Natural killer cell (primary cell): ENCODE data around the gene RRAGC. TPM values are rescaled to one million over a fixed set of nuclear protein-coding genes. Genes with fewer than 3 reads are reported as not detected.

ENCODE experiments used
- ATAC-seq, 3 donors: fragments of 150-1000 bp in 2 of 3; fragments of 200-7000 bp in 1 of 3; cut with Tn5 transposase; 1 replicate in 1 of 3; 2 replicates in 2 of 3; pipeline ENCODE4 v1.10.0; 2021; ENCODE audit warnings: mild to moderate bottlenecking in 2 of 3, moderate library complexity in 2 of 3
- DNase-seq, 2 donors: peaks; one replicate each; pipeline versions ENCODE4 v3.0.0 to v3.0.0-alpha.2; 2013 to 2021; ENCODE audit warnings: mixed read lengths in 1 of 2
- H3K27ac ChIP-seq: one replicate; pipeline ENCODE4 v1.5.1; 2013; ENCODE audit warnings: mild to moderate bottlenecking, low read length
- H3K27me3 ChIP-seq: one replicate; pipeline ENCODE4 v1.6.1; 2013; ENCODE audit warnings: low read length; ENCODE audit not compliant: control insufficient read depth, insufficient read depth
- H3K36me3 ChIP-seq: one replicate; pipeline ENCODE4 v1.6.1; 2013; ENCODE audit warnings: low read length; ENCODE audit not compliant: control insufficient read depth, insufficient read depth
- H3K4me1 ChIP-seq: one replicate; pipeline ENCODE4 v1.6.1; 2013; ENCODE audit warnings: low read length; ENCODE audit not compliant: control insufficient read depth, insufficient read depth
- H3K4me3 ChIP-seq: one replicate; pipeline ENCODE4 v1.5.1; 2013; ENCODE audit warnings: low read length
- H3K9me3 ChIP-seq: one replicate; pipeline ENCODE4 v1.6.1; 2013; ENCODE audit warnings: low read length; ENCODE audit not compliant: control insufficient read depth, insufficient read depth
- H3K27ac Mint-ChIP-seq, 2 donors: one replicate each; pipeline ENCODE4 v1.8.0; 2022; ENCODE audit warnings: mild to moderate bottlenecking in 2 of 2, mixed read lengths in 2 of 2, moderate library complexity in 1 of 2
- H3K27me3 Mint-ChIP-seq, 2 donors: one replicate each; pipeline ENCODE4 v1.8.0; 2022; ENCODE audit warnings: low read depth in 2 of 2, mixed read lengths in 2 of 2
- H3K36me3 Mint-ChIP-seq: one replicate; pipeline ENCODE4 v1.8.0; 2022; ENCODE audit warnings: mixed read lengths
- H3K4me1 Mint-ChIP-seq, 2 donors: one replicate each; pipeline ENCODE4 v1.8.0; 2022; ENCODE audit warnings: mixed read lengths in 2 of 2
- H3K4me3 Mint-ChIP-seq: one replicate; pipeline ENCODE4 v1.8.0; 2022; ENCODE audit warnings: mild to moderate bottlenecking, moderate library complexity, mixed read lengths
- H3K9me3 Mint-ChIP-seq, 2 donors: one replicate each; pipeline ENCODE4 v1.8.0; 2022; ENCODE audit warnings: mixed read lengths in 2 of 2
- WGBS: methylation state at CpG from one replicate; pipeline ENCODE4 v1.1.7; 2013; ENCODE audit warnings: missing lambda C conversion rate; ENCODE audit not compliant: insufficient coverage; 5-methylcytosine and 5-hydroxymethylcytosine counted together
- intact Hi-C: fragments of 100-400 bp; cut with micrococcal nuclease; formaldehyde crosslinking; loops from one replicate; pipeline ENCODE4 v1.14.2; 2022
- total RNA-seq, 4 donors: library from RNA; stranded (reverse); fragments of 120-200 nt in 1 of 4; gene quantifications; one replicate each; pipeline versions ENCODE4 v1.2.3 to v1.2.4, GENCODE V29; 2013 to 2022
- TF ChIP-seq, protein P1 (sequence below): fragments of 200-600 bp; IDR thresholded peaks from one replicate; pipeline ENCODE4 v1.8.0; 2022; ENCODE audit warnings: antibody characterized with exemption

The RRAGC gene
- total RNA-seq, 3 donors from 2014 or later (not counting 1 experiment from before 2014, with no cell fraction given), result 15.9 to 24.9 (median 22.0) TPM

DNA sequence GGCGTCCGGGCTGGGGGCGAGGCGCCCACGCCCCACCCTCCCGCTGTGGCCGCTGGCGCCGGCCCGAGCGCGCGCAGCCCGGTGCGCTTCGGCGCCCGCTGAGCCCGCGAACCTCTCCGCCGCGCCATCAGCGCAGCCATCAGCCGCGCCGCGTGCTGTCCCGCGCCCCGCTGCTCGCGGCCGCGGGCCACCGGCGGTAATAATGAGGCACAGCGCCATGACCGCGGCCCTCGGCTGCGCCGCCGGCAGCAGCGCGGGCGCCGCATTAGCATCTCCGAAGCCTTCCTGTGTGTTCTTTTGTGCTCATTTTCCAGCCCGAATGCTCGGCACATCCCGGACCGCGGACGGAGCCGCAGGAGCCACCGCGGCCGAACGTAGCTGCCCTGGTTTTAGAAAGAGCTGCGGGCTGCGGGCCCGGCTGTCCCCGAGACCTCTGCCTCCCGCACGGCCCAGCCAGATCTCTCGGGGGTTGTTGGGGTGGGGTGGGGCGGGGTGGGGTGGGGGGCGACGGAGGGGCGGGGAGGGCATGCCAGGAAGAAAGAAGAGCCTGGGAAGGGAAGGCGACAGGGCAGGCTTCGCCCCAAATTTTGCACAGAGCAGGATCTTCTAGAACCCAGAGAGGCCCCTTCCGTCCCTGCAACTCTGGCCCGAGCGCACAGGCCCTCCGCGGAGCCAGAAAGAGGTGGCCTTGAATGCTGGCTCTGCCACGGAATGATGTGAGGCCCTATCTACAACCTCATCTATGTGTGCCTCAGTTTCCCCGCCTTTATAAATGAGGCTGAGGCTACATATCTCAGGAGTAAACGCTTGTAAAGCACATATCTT lies 55.3 kb downstream of the RRAGC start:
- H3K4me1 Mint-ChIP-seq, result peaks cover 4 to 5% of the 10 kb centered on the region in 2 donors
- intact Hi-C loops, result no loop called here

DNA sequence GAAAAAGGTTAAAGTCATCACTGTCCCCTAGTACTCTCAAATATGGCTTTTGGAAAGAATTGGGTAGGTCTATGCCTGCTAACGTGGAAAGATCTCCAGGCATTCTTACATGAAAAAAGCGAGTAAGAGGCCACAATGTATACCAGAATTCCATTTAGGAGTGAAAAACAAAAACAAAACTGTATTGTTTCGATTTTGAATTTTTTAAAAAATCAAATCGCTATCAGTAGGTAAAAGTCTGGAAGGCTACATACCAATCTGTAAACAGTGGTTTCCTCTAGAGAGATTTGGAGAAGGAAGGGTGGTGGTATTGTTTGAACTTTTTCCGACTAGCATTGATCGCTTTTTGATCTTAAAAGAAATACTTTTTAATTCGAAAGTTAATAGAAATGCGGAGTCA lies 55.9 kb downstream of the RRAGC start:
- Histone ChIP-seq H3K36me3 (no peaks in the 10 kb centered on the region), H3K9me3 (no peaks in the 10 kb centered on the region), H3K27me3 (peaks cover 12% of the 10 kb centered on the region), H3K4me1 (peaks cover 2% of the 10 kb centered on the region), H3K4me3 (no peak overlapping the region), H3K27ac (no peak overlapping the region)
- no peak for DNase-seq
- ATAC-seq, result no peak
- intact Hi-C loops, result no loop called here
- Mint-ChIP-seq H3K27me3 (peaks cover 46 to 60% of the 10 kb centered on the region in 2 donors), H3K4me1 (peaks cover 4 to 5% of the 10 kb centered on the region in 2 donors), H3K27ac (no peak overlapping the region), H3K9me3 (no peaks in the 10 kb centered on the region), H3K4me3 (peak overlapping the region; percentile 70), H3K36me3 (no peaks in the 10 kb centered on the region)
- WGBS, result 7% methylated on average over 8 of the region's 8 CpGs
- TF ChIP-seq, protein P1, sequence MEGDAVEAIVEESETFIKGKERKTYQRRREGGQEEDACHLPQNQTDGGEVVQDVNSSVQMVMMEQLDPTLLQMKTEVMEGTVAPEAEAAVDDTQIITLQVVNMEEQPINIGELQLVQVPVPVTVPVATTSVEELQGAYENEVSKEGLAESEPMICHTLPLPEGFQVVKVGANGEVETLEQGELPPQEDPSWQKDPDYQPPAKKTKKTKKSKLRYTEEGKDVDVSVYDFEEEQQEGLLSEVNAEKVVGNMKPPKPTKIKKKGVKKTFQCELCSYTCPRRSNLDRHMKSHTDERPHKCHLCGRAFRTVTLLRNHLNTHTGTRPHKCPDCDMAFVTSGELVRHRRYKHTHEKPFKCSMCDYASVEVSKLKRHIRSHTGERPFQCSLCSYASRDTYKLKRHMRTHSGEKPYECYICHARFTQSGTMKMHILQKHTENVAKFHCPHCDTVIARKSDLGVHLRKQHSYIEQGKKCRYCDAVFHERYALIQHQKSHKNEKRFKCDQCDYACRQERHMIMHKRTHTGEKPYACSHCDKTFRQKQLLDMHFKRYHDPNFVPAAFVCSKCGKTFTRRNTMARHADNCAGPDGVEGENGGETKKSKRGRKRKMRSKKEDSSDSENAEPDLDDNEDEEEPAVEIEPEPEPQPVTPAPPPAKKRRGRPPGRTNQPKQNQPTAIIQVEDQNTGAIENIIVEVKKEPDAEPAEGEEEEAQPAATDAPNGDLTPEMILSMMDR, result no peak

More for the DNA sequence above, 55.3 kb downstream of the RRAGC start:
- Histone ChIP-seq H3K27me3 (peaks cover 12% of the 10 kb centered on the region), H3K27ac (no peak overlapping the region), H3K9me3 (no peaks in the 10 kb centered on the region), H3K4me3 (no peak overlapping the region), H3K4me1 (peaks cover 2% of the 10 kb centered on the region), H3K36me3 (no peaks in the 10 kb centered on the region)
- 3% methylated on average over 70 of the region's 81 CpGs for WGBS
- Mint-ChIP-seq H3K27ac (no peak overlapping the region), H3K36me3 (no peaks in the 10 kb centered on the region), H3K27me3 (peaks cover 43 to 58% of the 10 kb centered on the region in 2 donors), H3K4me3 (no peak overlapping the region), H3K9me3 (no peaks in the 10 kb centered on the region)
- ATAC-seq, result peak in 1 of 3 donors; percentile 34
- TF ChIP-seq, protein P1, result no peak
- no peak for DNase-seq

DNA sequence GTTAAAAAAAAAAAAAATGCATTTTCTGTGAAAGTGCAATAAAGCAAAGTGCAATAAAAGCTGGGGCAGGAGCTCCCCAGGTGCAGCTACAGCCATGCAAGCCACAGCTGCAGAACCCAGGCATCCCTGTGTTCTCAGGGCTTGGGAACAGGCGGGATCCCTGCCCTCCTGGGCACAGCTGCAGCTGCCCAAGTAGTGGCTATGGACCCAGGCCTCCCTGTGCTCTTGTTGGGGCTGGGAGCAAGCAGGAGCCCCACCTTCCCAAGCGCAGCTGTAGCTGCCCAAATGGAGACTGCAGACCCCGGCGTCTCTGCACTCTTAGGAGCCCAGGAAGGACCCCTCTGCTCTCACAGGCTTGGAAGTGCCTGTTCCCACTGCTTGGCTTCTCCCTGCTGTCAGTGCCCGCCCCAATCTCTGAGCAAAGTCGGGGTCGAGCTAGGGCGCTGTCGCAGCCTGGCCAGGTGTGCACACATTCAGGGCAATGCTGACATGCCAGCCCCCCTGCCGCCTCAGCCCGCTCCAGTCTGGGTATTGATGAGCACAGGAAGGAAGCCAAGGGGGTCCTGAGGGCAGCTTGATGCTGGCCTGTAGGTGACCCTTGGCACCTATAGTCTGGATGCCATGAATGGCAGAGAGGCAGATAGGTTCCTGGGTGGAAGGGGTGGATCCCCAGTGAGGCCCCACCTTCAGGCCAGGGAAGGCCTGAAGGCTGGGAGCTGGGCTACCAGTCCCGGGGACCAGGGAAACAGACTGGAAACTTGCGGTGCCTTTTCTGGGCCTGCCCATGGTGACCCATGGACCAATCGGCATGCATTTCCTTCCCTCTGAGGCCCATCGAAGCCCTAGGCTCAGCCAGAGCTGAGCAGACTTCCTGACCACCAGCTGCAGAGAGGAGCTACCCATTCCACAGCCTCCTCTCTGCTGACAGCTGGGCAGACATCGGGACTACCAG lies 58.6 kb downstream of the RRAGC start:
- H3K9me3 Mint-ChIP-seq, result no peaks in the 10 kb centered on the region
- peaks cover 2% of the 10 kb centered on the region for H3K4me1 ChIP-seq
- H3K27ac Mint-ChIP-seq, result no peak overlapping the region
- no peaks in the 10 kb centered on the region for H3K36me3 ChIP-seq
- no peak overlapping the region for H3K27ac ChIP-seq
- no peak for DNase-seq
- peaks cover 29 to 53% of the 10 kb centered on the region in 2 donors for H3K27me3 Mint-ChIP-seq
- H3K9me3 ChIP-seq, result no peaks in the 10 kb centered on the region
- no peak for ATAC-seq
- H3K27me3 ChIP-seq, result peaks cover 12% of the 10 kb centered on the region
- H3K4me3 ChIP-seq, result no peak overlapping the region
- peaks cover 4 to 5% of the 10 kb centered on the region in 2 donors for H3K4me1 Mint-ChIP-seq
- WGBS, result 74% methylated on average over 16 of the region's 16 CpGs
- intact Hi-C loops, result no loop called here
- H3K4me3 Mint-ChIP-seq, result no peak overlapping the region
- H3K36me3 Mint-ChIP-seq, result no peaks in the 10 kb centered on the region
- TF ChIP-seq, protein P1, result no peak
